GM12878 (cell line): ENCODE results near the gene FBXO33.

ENCODE experiments used
- ATF2 ChIP-seq: IDR thresholded peaks from 2 replicates; pipeline ENCODE4 v1.6.1; 2012; ENCODE audit warnings: low read length, inconsistent platforms
- CEBPZ ChIP-seq: fragments of 150-350 bp; IDR thresholded peaks from 2 replicates; pipeline ENCODE4 v1.6.1; 2016; ENCODE audit warnings: low read depth, low read length
- NFXL1 ChIP-seq: fragments of 450-650 bp; IDR thresholded peaks from 2 replicates; pipeline ENCODE4 v1.6.1; 2017; ENCODE audit warnings: antibody characterized with exemption, mild to moderate bottlenecking, borderline replicate concordance
- POLR2A ChIP-seq: IDR thresholded peaks from 2 replicates; pipeline ENCODE4 v1.6.1; 2011; ENCODE audit warnings: low read depth, mild to moderate bottlenecking, low read length
- RCOR1 ChIP-seq: conservative IDR thresholded peaks from 2 replicates; pipeline ENCODE4 v1.6.1; 2012; ENCODE audit warnings: low read depth, low read length, improper control_type of control experiment
- RFX5 ChIP-seq: IDR thresholded peaks from 2 replicates; pipeline ENCODE4 v1.6.1; 2011; ENCODE audit warnings: low read depth, low read length, improper control_type of control experiment
- SP1 ChIP-seq: IDR thresholded peaks from one replicate; pipeline ENCODE4 v1.6.1; 2011; ENCODE audit warnings: low read depth, low read length
- TF ChIP-seq, protein P1 (sequence below), 3 experiments: IDR thresholded peaks in 2 of 3; conservative IDR thresholded peaks in 1 of 3; 2 replicates each; pipeline ENCODE4 v1.5.1; 2011; ENCODE audit warnings: low read depth in 3 of 3, low read length in 3 of 3, mild to moderate bottlenecking in 3 of 3, control low read depth in 2 of 3, moderate library complexity in 2 of 3, inconsistent platforms in 1 of 3, mixed read lengths in 1 of 3; ENCODE audit not compliant: control insufficient read depth in 2 of 3, insufficient read depth in 1 of 3; ENCODE audit errors: extremely low read depth in 1 of 3
- TF ChIP-seq, protein P2 (sequence below): fragments of 450-650 bp; formaldehyde crosslinking; IDR thresholded peaks from 2 replicates; pipeline ENCODE4 v1.5.0; 2022; ENCODE audit warnings: mild to moderate bottlenecking, missing genetic modification characterization
- TF ChIP-seq, protein P3 (sequence below): IDR thresholded peaks from 2 replicates; pipeline ENCODE4 v1.6.1; 2011; ENCODE audit warnings: low read depth, low read length, improper control_type of control experiment, borderline replicate concordance

GRCh38 chr14:39376667-39377403, 55.4 kb downstream of the FBXO33 start:
- TF ChIP-seq, protein P1, sequence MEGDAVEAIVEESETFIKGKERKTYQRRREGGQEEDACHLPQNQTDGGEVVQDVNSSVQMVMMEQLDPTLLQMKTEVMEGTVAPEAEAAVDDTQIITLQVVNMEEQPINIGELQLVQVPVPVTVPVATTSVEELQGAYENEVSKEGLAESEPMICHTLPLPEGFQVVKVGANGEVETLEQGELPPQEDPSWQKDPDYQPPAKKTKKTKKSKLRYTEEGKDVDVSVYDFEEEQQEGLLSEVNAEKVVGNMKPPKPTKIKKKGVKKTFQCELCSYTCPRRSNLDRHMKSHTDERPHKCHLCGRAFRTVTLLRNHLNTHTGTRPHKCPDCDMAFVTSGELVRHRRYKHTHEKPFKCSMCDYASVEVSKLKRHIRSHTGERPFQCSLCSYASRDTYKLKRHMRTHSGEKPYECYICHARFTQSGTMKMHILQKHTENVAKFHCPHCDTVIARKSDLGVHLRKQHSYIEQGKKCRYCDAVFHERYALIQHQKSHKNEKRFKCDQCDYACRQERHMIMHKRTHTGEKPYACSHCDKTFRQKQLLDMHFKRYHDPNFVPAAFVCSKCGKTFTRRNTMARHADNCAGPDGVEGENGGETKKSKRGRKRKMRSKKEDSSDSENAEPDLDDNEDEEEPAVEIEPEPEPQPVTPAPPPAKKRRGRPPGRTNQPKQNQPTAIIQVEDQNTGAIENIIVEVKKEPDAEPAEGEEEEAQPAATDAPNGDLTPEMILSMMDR (IDR thresholded peaks at IDR 0.05 in 2 of 3, conservative IDR thresholded peaks at IDR 0.05 in 1 of 3; ENCODE audit: control insufficient read depth in 2 of 3, extremely low read depth in 1 of 3, insufficient read depth in 1 of 3, low read depth in 3 of 3, low read length in 3 of 3), result no peak
- TF ChIP-seq RCOR1, result no peak
- TF ChIP-seq SP1, result no peak
- TF ChIP-seq, protein P2, sequence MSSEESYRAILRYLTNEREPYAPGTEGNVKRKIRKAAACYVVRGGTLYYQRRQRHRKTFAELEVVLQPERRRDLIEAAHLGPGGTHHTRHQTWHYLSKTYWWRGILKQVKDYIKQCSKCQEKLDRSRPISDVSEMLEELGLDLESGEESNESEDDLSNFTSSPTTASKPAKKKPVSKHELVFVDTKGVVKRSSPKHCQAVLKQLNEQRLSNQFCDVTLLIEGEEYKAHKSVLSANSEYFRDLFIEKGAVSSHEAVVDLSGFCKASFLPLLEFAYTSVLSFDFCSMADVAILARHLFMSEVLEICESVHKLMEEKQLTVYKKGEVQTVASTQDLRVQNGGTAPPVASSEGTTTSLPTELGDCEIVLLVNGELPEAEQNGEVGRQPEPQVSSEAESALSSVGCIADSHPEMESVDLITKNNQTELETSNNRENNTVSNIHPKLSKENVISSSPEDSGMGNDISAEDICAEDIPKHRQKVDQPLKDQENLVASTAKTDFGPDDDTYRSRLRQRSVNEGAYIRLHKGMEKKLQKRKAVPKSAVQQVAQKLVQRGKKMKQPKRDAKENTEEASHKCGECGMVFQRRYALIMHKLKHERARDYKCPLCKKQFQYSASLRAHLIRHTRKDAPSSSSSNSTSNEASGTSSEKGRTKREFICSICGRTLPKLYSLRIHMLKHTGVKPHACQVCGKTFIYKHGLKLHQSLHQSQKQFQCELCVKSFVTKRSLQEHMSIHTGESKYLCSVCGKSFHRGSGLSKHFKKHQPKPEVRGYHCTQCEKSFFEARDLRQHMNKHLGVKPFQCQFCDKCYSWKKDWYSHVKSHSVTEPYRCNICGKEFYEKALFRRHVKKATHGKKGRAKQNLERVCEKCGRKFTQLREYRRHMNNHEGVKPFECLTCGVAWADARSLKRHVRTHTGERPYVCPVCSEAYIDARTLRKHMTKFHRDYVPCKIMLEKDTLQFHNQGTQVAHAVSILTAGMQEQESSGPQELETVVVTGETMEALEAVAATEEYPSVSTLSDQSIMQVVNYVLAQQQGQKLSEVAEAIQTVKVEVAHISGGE, result no peak
- no peak for TF ChIP-seq RFX5
- TF ChIP-seq ATF2, result no peak
- TF ChIP-seq NFXL1, result no peak
- no peak for TF ChIP-seq POLR2A
- no peak for TF ChIP-seq CEBPZ
- TF ChIP-seq, protein P3, sequence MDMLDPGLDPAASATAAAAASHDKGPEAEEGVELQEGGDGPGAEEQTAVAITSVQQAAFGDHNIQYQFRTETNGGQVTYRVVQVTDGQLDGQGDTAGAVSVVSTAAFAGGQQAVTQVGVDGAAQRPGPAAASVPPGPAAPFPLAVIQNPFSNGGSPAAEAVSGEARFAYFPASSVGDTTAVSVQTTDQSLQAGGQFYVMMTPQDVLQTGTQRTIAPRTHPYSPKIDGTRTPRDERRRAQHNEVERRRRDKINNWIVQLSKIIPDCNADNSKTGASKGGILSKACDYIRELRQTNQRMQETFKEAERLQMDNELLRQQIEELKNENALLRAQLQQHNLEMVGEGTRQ, result no peak
